ENCODE measurements around the gene SIGLEC8. TPM values are rescaled to one million over a fixed set of nuclear protein-coding genes. Genes with fewer than 3 reads are reported as not detected.
A peak's percentile ranks its signal among the peaks of the same experiment; 100 is the strongest.

SIGLEC8 gene
- total RNA-seq, 2 experiments from 2014 or later = not detected

- Mint-ChIP-seq H3K4me3 (peak overlapping the region; percentile 72), H3K4me1 (peaks cover 67% of the 10 kb centered on the region), H3K36me3 (ENCODE audit: low read depth) (peaks cover 2% of the 10 kb centered on the region), H3K27me3 (no peaks in the 10 kb centered on the region), H3K27ac (peak overlapping the region; percentile 95), H3K9me3 (ENCODE audit: low read depth) (peaks cover 5% of the 10 kb centered on the region)
- intact Hi-C loops (cut with DNase I, micrococcal nuclease) = loop anchor here (1.0 to 10.0 kb wide), 14 partner anchors 19 to 1079 kb away; partner anchors contain the start of genes CTU1 (in 1 of the 2), NKG7 (in 1 of the 2) and ZNF836 (in 1 of the 2)
- ChIA-PET POLR2A (interaction anchor here (0.6 to 1.8 kb wide), 7 partner anchors 9 to 1034 kb away, joined by 3 to 10 read pairs (median 4); no protein-coding TSS in a partner anchor), CTCF (interaction anchor here (0.6 to 4.0 kb wide), 13 partner anchors 9 to 262 kb away, joined by 3 to 21 read pairs (median 3); partner anchors contain the start of gene VSIG10L)
- peak; percentile 96 for DNase-seq
- ATAC-seq = peak; percentile 91
These were observed 16.6 kb downstream of the SIGLEC8 start for GRCh38 chr19:51441410-51442390.

GRCh38 chr19:51440846-51441409 is 17.3 kb downstream of the SIGLEC8 start:
- ChIA-PET CTCF (interaction anchor here (0.7 to 4.0 kb wide), 10 partner anchors 10 to 263 kb away, joined by 3 to 21 read pairs (median 4); partner anchors contain the start of gene SIGLEC10), POLR2A (interaction anchor here (0.6 to 1.8 kb wide), 6 partner anchors 10 to 1033 kb away, joined by 3 to 10 read pairs (median 4); no protein-coding TSS in a partner anchor)
- peaks cover 3% of the 10 kb centered on the region for H3K9me3 Mint-ChIP-seq (ENCODE audit: low read depth)
- peaks cover 2% of the 10 kb centered on the region for H3K36me3 Mint-ChIP-seq (ENCODE audit: low read depth)
- H3K27ac Mint-ChIP-seq = peak overlapping the region; percentile 93
- peak overlapping the region; percentile 68 for H3K4me3 Mint-ChIP-seq
- ATAC-seq = peak; percentile 27
- peaks cover 61% of the 10 kb centered on the region for H3K4me1 Mint-ChIP-seq
- no peaks in the 10 kb centered on the region for H3K27me3 Mint-ChIP-seq
- intact Hi-C loops (cut with DNase I, micrococcal nuclease) = loop anchor here (1.0 to 10.0 kb wide), 14 partner anchors 18 to 1079 kb away; partner anchors contain the start of genes CTU1 (in 1 of the 2), NKG7 (in 1 of the 2) and ZNF836 (in 1 of the 2)
- peak; percentile 72 for DNase-seq

GRCh38 chr19:51440052-51440451 is 18.2 kb downstream of the SIGLEC8 start:
- peaks cover 3% of the 10 kb centered on the region for H3K9me3 Mint-ChIP-seq (ENCODE audit: low read depth)
- no peaks in the 10 kb centered on the region for H3K27me3 Mint-ChIP-seq
- peaks cover 2% of the 10 kb centered on the region for H3K36me3 Mint-ChIP-seq (ENCODE audit: low read depth)
- ChIA-PET CTCF (interaction anchor here (0.6 to 4.0 kb wide), 10 partner anchors 13 to 76 kb away, joined by 3 to 21 read pairs (median 4); partner anchors contain the start of gene SIGLEC10), POLR2A (interaction anchor here (0.7 to 1.5 kb wide), 2 partner anchors 39 to 102 kb away, joined by 3 to 4 read pairs; no protein-coding TSS in a partner anchor)
- peaks cover 58% of the 10 kb centered on the region for H3K4me1 Mint-ChIP-seq
- no peak for ATAC-seq
- H3K4me3 Mint-ChIP-seq = no peak overlapping the region
- DNase-seq = no peak
- peak overlapping the region; percentile 93 for H3K27ac Mint-ChIP-seq
- intact Hi-C loops (cut with DNase I, micrococcal nuclease) = loop anchor here (2.0 to 10.0 kb wide), 5 partner anchors 17 to 1078 kb away; partner anchors contain the start of gene ZNF836 (in 1 of the 2)

- H3K4me3 Mint-ChIP-seq = no peak overlapping the region
- H3K4me1 Mint-ChIP-seq = peaks cover 57% of the 10 kb centered on the region
- H3K27ac Mint-ChIP-seq = peak overlapping the region; percentile 14
- POLR2A ChIA-PET = interaction anchor here (0.6 kb wide), 1 partner anchor 143 kb away, joined by 4 read pairs; no protein-coding TSS in a partner anchor
- intact Hi-C loops (cut with DNase I, micrococcal nuclease) = loop anchor here in 1 of 2 experiments (2.0 kb wide), 1 partner anchor 280 kb away; no protein-coding TSS in a partner anchor
- H3K27me3 Mint-ChIP-seq = no peaks in the 10 kb centered on the region
- H3K36me3 Mint-ChIP-seq (ENCODE audit: low read depth) = peaks cover 2% of the 10 kb centered on the region
- ATAC-seq = no peak
- peak; percentile 55 for DNase-seq
- CTCF ChIA-PET = interaction anchor here (0.7 to 4.0 kb wide), 13 partner anchors 12 to 205 kb away, joined by 3 to 21 read pairs (median 3); partner anchors contain the start of gene SIGLEC10
- H3K9me3 Mint-ChIP-seq (ENCODE audit: low read depth) = peaks cover 3% of the 10 kb centered on the region
These were observed 19.2 kb downstream of the SIGLEC8 start for GRCh38 chr19:51439021-51439465.

GRCh38 chr19:51434456-51434855 is 23.8 kb downstream of the SIGLEC8 start:
- H3K9me3 Mint-ChIP-seq (ENCODE audit: low read depth) = no peaks in the 10 kb centered on the region
- ChIA-PET POLR2A (no interaction called here), CTCF (interaction anchor here (0.7 to 0.9 kb wide), 2 partner anchors 15 to 82 kb away, joined by 3 read pairs; no protein-coding TSS in a partner anchor)
- no peak for DNase-seq
- no peak for ATAC-seq
- intact Hi-C loops (cut with DNase I, micrococcal nuclease) = no loop called here
- no peaks in the 10 kb centered on the region for H3K27me3 Mint-ChIP-seq
- H3K27ac Mint-ChIP-seq = no peak overlapping the region
- H3K4me3 Mint-ChIP-seq = no peak overlapping the region
- H3K36me3 Mint-ChIP-seq (ENCODE audit: low read depth) = no peaks in the 10 kb centered on the region
- peaks cover 19% of the 10 kb centered on the region for H3K4me1 Mint-ChIP-seq

GRCh38 chr19:51433043-51433442 is 25.2 kb downstream of the SIGLEC8 start:
- ChIA-PET CTCF (interaction anchor here (0.5 to 0.7 kb wide), 2 partner anchors 52 to 198 kb away, joined by 3 read pairs; no protein-coding TSS in a partner anchor), POLR2A (interaction anchor here (0.6 to 1.0 kb wide), 2 partner anchors 224 to 1447 kb away, joined by 4 to 5 read pairs; no protein-coding TSS in a partner anchor)
- no peak overlapping the region for H3K4me3 Mint-ChIP-seq
- H3K27me3 Mint-ChIP-seq = no peaks in the 10 kb centered on the region
- no peak for DNase-seq
- no peak overlapping the region for H3K27ac Mint-ChIP-seq
- H3K9me3 Mint-ChIP-seq (ENCODE audit: low read depth) = no peaks in the 10 kb centered on the region
- H3K4me1 Mint-ChIP-seq = peaks cover 5% of the 10 kb centered on the region
- ATAC-seq = peak; percentile 33
- no peaks in the 10 kb centered on the region for H3K36me3 Mint-ChIP-seq (ENCODE audit: low read depth)
- intact Hi-C loops (cut with DNase I, micrococcal nuclease) = no loop called here

GRCh38 chr19:51431124-51431523 is 27.1 kb downstream of the SIGLEC8 start:
- ChIA-PET CTCF (no interaction called here), POLR2A (no interaction called here)
- Mint-ChIP-seq H3K4me3 (no peak overlapping the region), H3K36me3 (ENCODE audit: low read depth) (no peaks in the 10 kb centered on the region), H3K9me3 (ENCODE audit: low read depth) (no peaks in the 10 kb centered on the region), H3K4me1 (peaks cover 9% of the 10 kb centered on the region), H3K27me3 (no peaks in the 10 kb centered on the region), H3K27ac (no peak overlapping the region)
- ATAC-seq (no peak), DNase-seq (no peak)
- intact Hi-C loops (cut with DNase I, micrococcal nuclease) = no loop called here

GRCh38 chr19:51430221-51430620 is 28.0 kb downstream of the SIGLEC8 start:
- Mint-ChIP-seq H3K9me3 (ENCODE audit: low read depth) (no peaks in the 10 kb centered on the region), H3K4me3 (no peak overlapping the region), H3K27me3 (peaks cover 1% of the 10 kb centered on the region), H3K36me3 (ENCODE audit: low read depth) (no peaks in the 10 kb centered on the region), H3K27ac (no peak overlapping the region), H3K4me1 (peaks cover 10% of the 10 kb centered on the region)
- ATAC-seq (no peak), DNase-seq (no peak)
- intact Hi-C loops (cut with DNase I, micrococcal nuclease) = no loop called here
- POLR2A ChIA-PET = no interaction called here
- CTCF ChIA-PET = interaction anchor here (0.8 kb wide), 1 partner anchor 9 kb away, joined by 3 read pairs; no protein-coding TSS in a partner anchor

- H3K27ac Mint-ChIP-seq = no peak overlapping the region
- CTCF ChIA-PET = interaction anchor here (0.6 to 1.8 kb wide), 5 partner anchors 12 to 230 kb away, joined by 3 to 7 read pairs (median 3); no protein-coding TSS in a partner anchor
- intact Hi-C loops (cut with DNase I, micrococcal nuclease) = no loop called here
- no peaks in the 10 kb centered on the region for H3K9me3 Mint-ChIP-seq (ENCODE audit: low read depth)
- DNase-seq (no peak), ATAC-seq (no peak)
- no peak overlapping the region for H3K4me3 Mint-ChIP-seq
- H3K27me3 Mint-ChIP-seq = peaks cover 3% of the 10 kb centered on the region
- H3K4me1 Mint-ChIP-seq = peaks cover 6% of the 10 kb centered on the region
- POLR2A ChIA-PET = no interaction called here
- H3K36me3 Mint-ChIP-seq (ENCODE audit: low read depth) = no peaks in the 10 kb centered on the region
These were observed 31.1 kb downstream of the SIGLEC8 start for GRCh38 chr19:51427201-51427600.

GRCh38 chr19:51422053-51422448 is 36.2 kb downstream of the SIGLEC8 start:
- Mint-ChIP-seq H3K27me3 (peaks cover 20% of the 10 kb centered on the region), H3K4me3 (no peak overlapping the region), H3K36me3 (ENCODE audit: low read depth) (no peaks in the 10 kb centered on the region), H3K9me3 (ENCODE audit: low read depth) (no peaks in the 10 kb centered on the region), H3K27ac (no peak overlapping the region), H3K4me1 (peaks cover 24% of the 10 kb centered on the region)
- CTCF ChIA-PET = interaction anchor here (0.6 to 2.7 kb wide), 19 partner anchors 8 to 239 kb away, joined by 3 to 17 read pairs (median 4); partner anchors contain the start of gene CLDND2
- ATAC-seq (peak; percentile 60), DNase-seq (peak; percentile 94)
- intact Hi-C loops (cut with DNase I, micrococcal nuclease) = loop anchor here (1.0 to 5.0 kb wide), 8 partner anchors 19 to 361 kb away; no protein-coding TSS in a partner anchor
- POLR2A ChIA-PET = interaction anchor here (0.7 kb wide), 1 partner anchor 82 kb away, joined by 4 read pairs; no protein-coding TSS in a partner anchor

Measured in activated CD4-positive, alpha-beta T cell treated with anti-CD3 and anti-CD28 coated beads for 36 hours (primary cell).